Stimulated activated CD4-positive, alpha-beta T cell treated with anti-CD3 and anti-CD28 coated beads, Interleukin-1b, Interleukin-23, amount 100 ng/mL, for 24 hours (primary cell): ENCODE measurements around the gene C9orf50.

Experiments used
- DNase-seq, 4 experiments: peaks; one replicate each; pipeline ENCODE4 v3.0.0-alpha.2; 2020; ENCODE audit warnings: low read depth in 4 of 4, low spot score in 1 of 4

Gene C9orf50

DNA sequence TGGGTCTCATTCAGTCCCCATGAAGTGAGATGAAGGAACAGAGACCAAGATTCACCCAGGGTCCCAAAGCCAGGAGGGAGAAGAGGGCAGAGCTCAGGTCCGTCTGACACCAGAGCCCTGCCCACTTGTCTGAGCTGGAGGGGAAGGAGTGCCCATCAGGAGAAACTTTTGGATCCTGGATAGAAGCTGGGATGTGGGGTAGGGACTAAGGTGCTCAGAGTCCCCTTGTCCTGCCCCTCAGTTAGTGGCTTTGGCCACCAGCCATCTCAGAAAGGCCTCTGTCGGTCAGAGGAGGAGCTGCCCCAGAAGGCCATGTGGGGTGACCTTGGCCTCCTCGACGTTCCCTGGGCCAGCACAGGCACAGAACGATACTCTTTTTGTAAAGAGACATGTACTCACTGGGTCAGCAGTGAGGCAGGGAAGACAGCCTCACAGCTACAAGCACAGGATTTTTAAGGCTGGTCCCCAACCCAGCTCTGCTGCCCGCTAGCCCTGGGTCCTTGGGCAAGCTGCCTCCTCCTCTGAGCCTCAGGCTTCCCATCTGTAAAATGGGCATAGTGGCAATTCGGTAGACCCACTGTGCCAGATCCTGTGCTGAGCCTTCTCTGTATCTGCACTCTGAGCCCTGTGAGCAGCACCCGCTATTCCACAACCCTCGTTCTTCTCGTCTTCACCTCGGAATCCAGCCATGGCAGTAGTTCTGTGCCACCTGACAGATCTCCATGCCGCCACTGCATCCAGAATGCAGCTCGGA is 49.4 kb downstream of the C9orf50 start:
- no peak for DNase-seq

DNA sequence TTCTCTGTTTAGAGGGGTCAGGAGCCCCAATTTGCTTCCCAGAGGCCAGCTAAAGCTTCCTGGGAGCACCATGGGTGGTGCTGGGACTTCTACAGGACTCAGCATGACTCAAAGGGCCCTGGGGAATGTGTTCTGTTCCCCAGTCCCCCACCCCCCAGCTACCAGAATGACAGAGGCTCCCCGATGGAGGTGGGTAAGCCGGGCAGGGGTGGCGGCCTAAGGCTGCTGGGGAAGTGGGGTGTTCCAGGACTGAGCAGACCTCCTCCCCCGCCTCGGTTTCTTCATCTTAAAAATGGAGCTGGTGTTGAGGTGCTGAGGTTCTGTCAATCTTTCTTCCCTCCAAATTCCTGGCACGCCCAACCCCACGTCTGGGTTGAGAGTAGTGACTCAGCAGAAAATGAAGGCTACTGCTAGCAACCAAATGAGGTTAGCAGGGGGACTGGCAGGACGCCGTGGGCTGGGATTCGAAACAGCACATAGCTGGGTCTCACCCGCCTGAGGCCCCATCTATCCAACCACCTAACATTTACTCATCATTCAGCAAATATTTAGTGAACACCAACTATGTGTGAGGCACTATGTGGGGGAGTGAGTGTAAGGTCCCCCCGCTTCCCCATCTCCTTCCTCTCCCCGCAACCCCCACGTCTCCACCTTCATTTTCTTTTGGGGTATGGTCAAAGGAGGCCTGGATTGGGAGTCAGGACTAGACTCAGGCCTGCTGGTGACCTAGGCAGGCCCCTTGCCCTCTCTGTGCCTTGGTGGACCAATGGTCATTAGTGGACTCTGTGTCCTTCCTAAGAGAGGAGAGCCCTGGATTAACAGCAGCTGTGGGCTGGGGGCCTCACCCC is 50.2 kb downstream of the C9orf50 start:
- no peak for DNase-seq

DNA sequence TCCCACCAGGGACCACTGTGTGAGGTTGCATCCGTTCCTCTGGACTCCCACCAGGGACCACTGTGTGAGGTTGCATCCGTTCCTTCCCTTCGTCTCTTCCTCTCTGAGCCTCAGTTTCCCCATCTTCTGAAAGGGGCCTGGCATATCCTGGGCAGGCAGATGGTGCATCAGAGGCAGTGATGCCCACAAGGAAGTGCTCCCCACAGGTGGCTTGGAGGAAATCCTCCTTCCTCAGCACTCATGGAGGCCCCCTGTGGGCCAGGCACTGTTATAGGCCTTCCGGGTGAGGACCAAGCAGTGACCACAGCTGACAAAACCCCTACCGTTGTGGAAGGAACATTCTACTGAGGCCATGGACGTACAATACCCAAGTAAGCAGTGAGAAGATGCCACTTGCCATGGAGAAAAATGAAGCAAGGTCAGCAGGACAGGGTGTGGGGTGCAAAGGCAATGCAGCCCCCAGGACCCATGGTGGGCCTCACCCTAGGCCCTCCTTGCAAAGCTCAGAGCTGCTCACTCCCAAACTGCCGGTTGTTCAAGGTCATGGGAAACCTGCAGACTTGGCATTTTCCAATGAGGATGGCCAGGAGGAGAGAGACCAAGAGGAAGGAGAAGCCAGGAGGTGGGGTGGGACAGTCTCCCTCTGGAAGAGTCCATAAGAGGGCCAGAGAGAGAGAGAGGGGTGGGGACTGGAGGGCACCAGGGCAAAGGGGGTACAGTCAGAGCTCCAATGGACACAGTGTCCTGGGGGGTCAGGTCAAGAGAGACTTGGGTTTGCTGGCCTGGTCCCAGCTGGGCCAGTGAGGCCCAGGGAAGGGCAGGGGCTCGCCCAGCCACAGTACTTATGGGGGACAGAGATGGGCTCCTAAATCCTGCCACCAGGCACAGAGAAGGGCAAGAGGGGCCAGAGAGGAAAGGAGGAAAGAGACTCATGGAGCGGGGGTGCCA is 51.1 kb downstream of the C9orf50 start:
- no peak for DNase-seq

DNA sequence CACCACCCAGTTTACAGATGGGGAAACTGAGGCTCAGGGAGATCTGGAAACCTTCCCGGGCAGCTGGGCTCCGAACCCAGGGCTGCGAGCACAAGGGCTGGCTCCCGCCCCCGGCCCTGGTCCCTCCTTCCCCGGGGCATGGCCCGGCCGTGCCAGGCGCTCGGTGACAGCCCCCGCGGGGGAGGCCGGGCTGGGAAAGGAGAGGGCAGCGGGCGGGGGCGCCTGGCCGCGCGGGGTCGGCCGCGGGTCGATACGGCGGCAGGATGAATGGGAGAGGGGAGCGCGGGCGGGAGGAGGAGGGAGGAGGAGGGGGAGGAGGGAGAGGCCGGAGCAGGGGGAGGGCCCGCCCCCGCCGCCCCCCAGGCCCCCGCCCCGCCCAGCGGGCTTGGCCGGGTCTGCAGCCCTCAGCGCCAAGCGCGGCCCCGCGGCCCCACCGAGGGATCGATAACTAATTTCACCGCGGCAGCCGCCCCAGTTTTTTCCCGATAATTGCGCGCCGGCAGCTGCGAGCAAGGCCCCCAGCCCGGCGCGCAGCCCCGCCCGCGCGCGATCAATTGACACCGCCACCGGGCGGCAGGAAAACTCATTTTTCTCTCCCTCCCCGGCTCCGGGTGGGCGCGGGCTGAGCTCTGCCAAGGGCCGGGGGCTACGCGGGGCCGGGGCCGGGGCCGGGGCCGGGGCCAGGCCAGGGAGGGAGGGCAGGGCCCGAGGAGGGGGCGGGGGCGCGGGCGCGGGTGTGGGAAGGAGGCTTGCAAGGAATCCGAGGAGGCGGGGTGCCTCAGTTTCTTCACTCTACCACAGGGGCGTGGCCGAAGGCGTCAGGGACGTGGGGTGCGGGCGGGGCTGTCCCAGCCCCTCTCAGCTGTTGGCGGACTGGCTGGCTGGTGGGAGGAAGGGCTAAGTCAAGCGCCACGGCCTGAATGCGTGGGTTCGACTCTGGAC is 52.1 kb downstream of the C9orf50 start:
- no peak for DNase-seq

DNA sequence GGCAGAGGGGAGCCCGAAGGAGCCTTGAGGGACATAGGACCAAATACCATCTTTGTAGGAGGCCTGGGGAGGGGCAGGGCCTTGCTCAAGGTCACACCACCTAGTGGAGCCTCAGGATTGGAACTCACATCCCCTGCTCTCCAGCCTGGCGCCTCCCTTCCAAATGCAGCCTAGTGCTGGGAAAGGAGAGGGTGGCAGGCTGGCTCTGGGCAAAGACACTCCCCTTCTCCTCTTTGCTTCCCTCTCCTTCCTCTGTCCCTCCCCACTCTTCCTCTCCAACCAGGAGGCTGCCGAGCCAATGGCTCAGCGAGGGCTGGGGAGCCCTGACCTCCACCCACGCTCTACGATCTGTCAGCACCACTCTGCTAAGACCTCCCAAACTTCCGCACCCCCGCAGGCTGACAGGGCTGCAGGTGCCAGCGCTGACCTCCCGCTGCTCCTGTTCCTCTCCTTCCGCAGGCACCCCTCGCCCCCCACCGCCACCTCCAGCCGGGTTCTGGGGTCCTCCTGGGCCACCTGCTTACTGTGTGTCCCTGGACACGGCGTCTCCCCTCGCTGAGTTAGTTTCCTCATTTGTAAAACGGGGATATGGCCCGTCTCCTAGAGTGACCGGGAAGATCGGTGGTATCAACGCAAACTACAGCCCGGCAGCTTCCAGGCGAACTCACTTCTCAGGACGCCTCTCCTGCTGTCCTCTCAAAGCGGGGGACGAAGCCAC is 52.9 kb downstream of the C9orf50 start:
- no peak for DNase-seq

DNA sequence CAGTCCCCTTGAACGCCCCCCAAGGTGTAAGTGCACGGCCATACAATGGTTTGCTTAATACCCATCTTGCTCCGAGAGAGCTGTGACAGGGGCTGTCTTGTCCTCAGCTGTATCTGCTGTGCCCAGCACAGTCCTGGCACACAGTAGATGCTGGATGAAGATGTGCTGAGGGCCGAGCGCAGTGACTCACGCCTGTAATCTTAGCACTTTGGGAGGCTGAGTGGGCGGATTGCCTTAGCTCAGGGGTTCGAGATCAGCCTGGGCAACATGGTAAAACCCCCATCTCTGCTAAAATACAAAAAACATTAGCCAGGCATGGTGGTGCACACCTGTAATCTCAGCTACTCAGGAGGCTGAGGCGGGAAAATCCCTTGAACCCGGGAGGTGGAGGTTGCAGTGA is 53.6 kb downstream of the C9orf50 start:
- DNase-seq = no peak

DNA sequence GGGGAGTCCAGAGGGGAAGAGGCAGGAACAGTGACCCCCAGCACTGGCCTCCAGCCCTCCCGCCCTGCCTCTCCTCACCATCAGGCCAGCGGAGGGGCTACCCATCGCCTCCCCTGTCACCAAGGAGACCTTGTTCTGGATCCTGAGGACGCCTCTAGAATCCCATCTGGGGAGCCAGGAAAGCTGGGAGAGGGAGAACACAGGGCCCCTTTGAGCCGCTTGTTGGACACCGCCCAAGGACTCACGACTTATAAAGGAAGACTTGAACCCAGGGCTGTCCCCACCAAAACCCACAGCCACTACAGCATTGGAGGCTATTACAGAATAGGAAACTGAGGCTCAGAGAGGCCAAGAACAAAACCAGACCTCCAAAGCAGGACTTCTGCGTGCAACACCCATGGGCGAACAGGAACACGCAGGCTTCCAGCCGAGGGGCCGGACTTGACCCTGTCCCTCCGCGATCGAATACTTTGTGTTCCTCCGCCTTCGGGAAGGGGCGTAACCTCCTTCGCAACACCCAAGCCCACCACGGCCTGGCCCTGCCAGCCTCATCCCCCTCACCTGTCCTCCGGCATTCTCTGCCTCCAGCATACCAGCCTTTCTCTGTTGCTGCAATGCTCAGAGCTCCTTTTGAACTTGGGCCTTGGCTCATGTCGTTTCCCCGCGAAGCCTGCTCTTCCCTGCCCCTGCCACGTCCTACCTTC is 54.2 kb downstream of the C9orf50 start:
- DNase-seq = no peak

DNA sequence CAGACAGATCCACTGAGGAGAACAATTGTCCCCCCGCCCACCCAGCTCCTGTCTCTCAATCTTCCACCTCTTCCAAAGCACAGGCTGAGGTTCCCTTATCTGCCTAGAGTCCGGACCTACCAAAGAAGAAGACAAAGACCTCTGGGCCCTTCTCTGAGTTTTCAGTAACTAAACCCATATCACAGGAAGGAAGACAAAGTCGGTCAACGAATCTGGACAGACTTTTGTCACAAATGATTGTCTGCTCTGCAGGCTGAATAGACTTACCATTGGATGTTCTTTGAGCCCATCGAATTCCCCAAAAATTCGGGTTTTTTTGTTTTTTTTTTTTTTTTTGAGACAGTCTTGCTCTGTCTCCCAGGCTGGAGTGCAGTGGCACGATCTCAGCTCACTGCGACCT is 58.0 kb downstream of the C9orf50 start:
- no peak for DNase-seq

DNA sequence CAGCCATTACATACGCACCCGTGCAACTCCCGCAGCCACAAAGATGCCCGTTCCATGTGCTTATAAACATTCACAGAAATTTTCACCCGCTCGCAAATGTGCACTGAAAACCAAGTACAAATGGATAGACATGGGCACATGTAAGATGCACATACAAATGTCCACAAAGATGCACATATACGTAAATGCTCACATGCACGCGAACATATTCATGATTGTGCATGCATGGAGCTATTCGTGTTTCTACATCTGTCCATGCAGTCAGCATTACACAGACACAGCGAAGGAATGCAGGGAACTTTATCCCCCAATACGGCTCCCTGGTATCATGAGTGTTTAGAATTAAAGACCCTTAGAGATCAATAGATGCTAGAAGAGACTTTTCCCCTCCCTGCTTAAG is 58.4 kb downstream of the C9orf50 start:
- no peak for DNase-seq
